ENCODE measurements around the gene MBLAC1. TPM values are rescaled to one million over a fixed set of nuclear protein-coding genes. Genes with fewer than 3 reads are reported as not detected.

MBLAC1 gene
- total RNA-seq, 1 experiment from 2014 or later, result not detected

DNA sequence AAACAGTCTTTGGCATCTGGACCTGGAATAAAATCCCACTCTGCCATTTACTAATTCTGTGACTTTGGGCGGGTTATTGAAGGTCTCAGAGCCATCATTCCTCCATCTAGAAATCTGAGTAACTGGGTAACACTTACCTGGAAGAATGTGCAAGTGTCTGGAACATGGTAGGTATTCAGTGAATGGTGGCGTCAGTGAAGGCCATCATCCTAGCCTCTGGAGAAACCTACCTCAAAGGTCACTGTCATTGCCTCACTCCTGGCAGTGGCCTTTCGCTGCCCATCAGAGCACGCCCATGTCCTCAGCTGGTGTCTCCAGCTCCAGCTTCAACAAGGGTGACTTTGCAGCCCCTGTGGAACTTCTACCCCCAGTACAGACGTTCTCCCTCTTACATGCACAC lies 37.1 kb downstream of the MBLAC1 start:
- DNase-seq, result no peak
- Histone ChIP-seq H3K4me1 (ENCODE audit: low read length) (peaks cover 8% of the 10 kb centered on the region), H3K79me2 (ENCODE audit: low read length) (no peaks in the 10 kb centered on the region), H3K27me3 (ENCODE audit: low read length) (no peaks in the 10 kb centered on the region), H3K27ac (ENCODE audit: low read length) (no peak overlapping the region), H4K20me1 (ENCODE audit: insufficient read depth, low read depth, low read length) (no peaks in the 10 kb centered on the region), H3K9me2 (replicated peaks; ENCODE audit: insufficient read depth, low read length) (no peaks in the 10 kb centered on the region), H3K9me3 (ENCODE audit: low read length) (no peaks in the 10 kb centered on the region), H3K9ac (ENCODE audit: low read length) (no peak overlapping the region), H2AFZ (ENCODE audit: low read length) (no peak overlapping the region), H3K4me2 (ENCODE audit: low read depth, low read length, poor library complexity, severe bottlenecking) (no peak overlapping the region), H3K36me3 (ENCODE audit: insufficient read depth, low read length) (no peaks in the 10 kb centered on the region), H3K4me3 (ENCODE audit: low read length) (no peak overlapping the region)

DNA sequence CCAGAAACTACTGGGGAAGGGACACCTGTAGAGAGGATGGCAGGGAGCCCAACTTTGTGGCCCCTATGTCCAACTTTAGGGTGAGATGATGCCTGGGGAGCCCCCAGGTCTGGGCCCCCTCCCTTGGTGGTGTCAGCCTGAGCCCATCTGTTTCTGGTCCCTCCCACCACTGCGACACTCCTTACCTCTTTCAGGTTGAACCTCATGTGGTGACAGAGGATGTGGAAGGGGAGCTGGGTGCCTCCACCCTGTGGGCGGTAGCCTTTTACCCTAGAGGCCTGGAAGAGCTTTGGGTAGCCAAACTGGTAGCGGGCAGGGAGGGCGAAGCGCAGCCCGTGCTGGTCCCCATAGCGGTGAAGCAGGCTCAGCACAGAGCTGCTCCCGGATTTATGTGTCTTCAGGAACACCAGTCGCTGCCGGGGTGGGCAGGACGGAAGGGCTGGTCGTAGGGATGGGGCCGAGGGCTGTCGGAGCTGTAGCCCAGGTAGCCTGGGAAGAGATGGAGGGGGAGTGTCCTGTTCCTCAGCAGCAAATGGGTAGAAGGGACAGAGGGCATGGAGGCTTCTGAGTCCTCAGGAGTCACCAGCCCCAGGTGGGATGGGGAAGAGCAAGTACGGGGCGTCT lies 39.7 kb downstream of the MBLAC1 start:
- H3K27me3 ChIP-seq (ENCODE audit: low read length), result no peaks in the 10 kb centered on the region
- no peaks in the 10 kb centered on the region for H4K20me1 ChIP-seq (ENCODE audit: insufficient read depth, low read depth, low read length)
- no peaks in the 10 kb centered on the region for H3K9me2 ChIP-seq (replicated peaks; ENCODE audit: insufficient read depth, low read length)
- no peak overlapping the region for H2AFZ ChIP-seq (ENCODE audit: low read length)
- no peak overlapping the region for H3K4me3 ChIP-seq (ENCODE audit: low read length)
- no peak for DNase-seq
- H3K79me2 ChIP-seq (ENCODE audit: low read length), result no peaks in the 10 kb centered on the region
- H3K4me2 ChIP-seq (ENCODE audit: low read depth, low read length, poor library complexity, severe bottlenecking), result no peak overlapping the region
- H3K9ac ChIP-seq (ENCODE audit: low read length), result no peak overlapping the region
- H3K27ac ChIP-seq (ENCODE audit: low read length), result no peak overlapping the region
- no peaks in the 10 kb centered on the region for H3K9me3 ChIP-seq (ENCODE audit: low read length)
- no peaks in the 10 kb centered on the region for H3K36me3 ChIP-seq (ENCODE audit: insufficient read depth, low read length)
- H3K4me1 ChIP-seq (ENCODE audit: low read length), result peaks cover 5% of the 10 kb centered on the region

DNA sequence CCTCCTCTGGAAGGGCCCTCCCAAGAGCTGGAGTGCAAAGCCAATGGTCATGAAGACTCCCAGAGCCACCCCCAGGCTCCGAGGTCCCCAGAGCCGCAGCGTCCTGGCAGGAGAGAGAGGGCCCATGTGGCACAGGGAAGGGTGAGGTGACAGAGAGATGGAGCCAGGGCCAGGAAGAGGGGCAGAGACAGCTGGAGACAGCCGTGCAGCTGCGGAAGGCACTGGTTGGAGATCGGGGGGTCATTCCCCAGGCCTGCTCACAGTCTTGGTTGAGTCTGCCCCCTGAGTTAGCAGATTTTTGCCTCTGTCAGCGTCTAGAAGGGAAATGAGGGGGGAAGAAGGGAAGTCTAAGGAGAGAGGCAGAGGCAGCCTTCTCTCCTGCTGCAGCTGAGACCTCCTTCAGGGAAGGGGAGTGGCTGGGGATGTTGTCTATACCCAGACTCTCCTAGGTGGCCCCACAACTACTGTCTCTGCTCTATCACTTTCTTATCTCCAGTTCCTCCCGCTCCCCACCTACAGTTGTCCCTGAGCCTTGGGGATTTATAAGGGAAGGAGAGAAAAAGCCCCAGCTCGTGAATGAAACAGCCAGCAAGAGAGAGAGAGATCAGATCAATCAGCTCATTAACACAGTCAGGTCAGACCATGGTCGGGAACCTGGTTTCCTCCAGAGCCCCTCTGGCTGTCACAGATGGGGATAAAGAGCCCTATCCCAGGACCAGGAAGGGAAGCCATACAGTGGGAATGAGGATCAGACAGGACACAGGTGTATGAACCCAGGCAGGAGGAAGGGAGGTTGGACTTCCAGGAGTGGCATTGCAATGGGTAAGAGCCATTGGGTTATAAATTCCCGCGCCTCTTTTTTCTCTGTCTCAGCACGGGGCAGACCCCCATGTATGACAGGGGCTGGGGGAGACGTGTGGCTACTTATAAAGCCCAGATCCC lies 40.5 kb downstream of the MBLAC1 start:
- Histone ChIP-seq H3K27me3 (ENCODE audit: low read length) (no peaks in the 10 kb centered on the region), H3K9ac (ENCODE audit: low read length) (no peak overlapping the region), H3K9me3 (ENCODE audit: low read length) (no peaks in the 10 kb centered on the region), H3K4me2 (ENCODE audit: low read depth, low read length, poor library complexity, severe bottlenecking) (no peak overlapping the region), H3K79me2 (ENCODE audit: low read length) (no peaks in the 10 kb centered on the region), H3K27ac (ENCODE audit: low read length) (no peak overlapping the region), H3K36me3 (ENCODE audit: insufficient read depth, low read length) (no peaks in the 10 kb centered on the region), H3K9me2 (replicated peaks; ENCODE audit: insufficient read depth, low read length) (no peaks in the 10 kb centered on the region), H3K4me3 (ENCODE audit: low read length) (no peak overlapping the region), H4K20me1 (ENCODE audit: insufficient read depth, low read depth, low read length) (no peaks in the 10 kb centered on the region), H3K4me1 (ENCODE audit: low read length) (peaks cover 5% of the 10 kb centered on the region), H2AFZ (ENCODE audit: low read length) (no peak overlapping the region)
- no peak for DNase-seq

DNA sequence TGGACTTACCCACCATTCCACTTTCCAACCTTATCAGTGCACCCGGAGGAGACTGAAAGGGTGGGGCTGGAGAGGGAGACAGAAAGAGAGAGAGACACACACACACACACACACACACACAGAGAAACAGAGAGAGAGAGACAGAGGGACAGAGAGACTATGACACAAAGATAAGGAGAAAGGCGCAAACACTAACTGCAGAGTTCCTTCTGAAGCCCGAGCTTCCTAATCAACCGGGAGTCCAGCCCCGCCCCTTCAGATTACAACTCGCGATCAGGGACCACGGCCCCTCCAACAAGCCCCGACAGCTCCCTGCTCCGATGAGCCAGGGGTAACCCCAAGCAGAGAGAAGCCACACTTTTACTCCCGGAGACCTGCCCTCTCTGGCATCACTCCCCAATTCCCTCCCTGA lies 41.2 kb downstream of the MBLAC1 start:
- no peak overlapping the region for H2AFZ ChIP-seq (ENCODE audit: low read length)
- no peaks in the 10 kb centered on the region for H3K36me3 ChIP-seq (ENCODE audit: insufficient read depth, low read length)
- H4K20me1 ChIP-seq (ENCODE audit: insufficient read depth, low read depth, low read length), result no peaks in the 10 kb centered on the region
- no peak overlapping the region for H3K27ac ChIP-seq (ENCODE audit: low read length)
- no peaks in the 10 kb centered on the region for H3K9me2 ChIP-seq (replicated peaks; ENCODE audit: insufficient read depth, low read length)
- no peaks in the 10 kb centered on the region for H3K9me3 ChIP-seq (ENCODE audit: low read length)
- peaks cover 5% of the 10 kb centered on the region for H3K4me1 ChIP-seq (ENCODE audit: low read length)
- H3K4me3 ChIP-seq (ENCODE audit: low read length), result no peak overlapping the region
- no peak overlapping the region for H3K4me2 ChIP-seq (ENCODE audit: low read depth, low read length, poor library complexity, severe bottlenecking)
- no peak for DNase-seq
- H3K9ac ChIP-seq (ENCODE audit: low read length), result no peak overlapping the region
- H3K79me2 ChIP-seq (ENCODE audit: low read length), result no peaks in the 10 kb centered on the region
- H3K27me3 ChIP-seq (ENCODE audit: low read length), result no peaks in the 10 kb centered on the region

DNA sequence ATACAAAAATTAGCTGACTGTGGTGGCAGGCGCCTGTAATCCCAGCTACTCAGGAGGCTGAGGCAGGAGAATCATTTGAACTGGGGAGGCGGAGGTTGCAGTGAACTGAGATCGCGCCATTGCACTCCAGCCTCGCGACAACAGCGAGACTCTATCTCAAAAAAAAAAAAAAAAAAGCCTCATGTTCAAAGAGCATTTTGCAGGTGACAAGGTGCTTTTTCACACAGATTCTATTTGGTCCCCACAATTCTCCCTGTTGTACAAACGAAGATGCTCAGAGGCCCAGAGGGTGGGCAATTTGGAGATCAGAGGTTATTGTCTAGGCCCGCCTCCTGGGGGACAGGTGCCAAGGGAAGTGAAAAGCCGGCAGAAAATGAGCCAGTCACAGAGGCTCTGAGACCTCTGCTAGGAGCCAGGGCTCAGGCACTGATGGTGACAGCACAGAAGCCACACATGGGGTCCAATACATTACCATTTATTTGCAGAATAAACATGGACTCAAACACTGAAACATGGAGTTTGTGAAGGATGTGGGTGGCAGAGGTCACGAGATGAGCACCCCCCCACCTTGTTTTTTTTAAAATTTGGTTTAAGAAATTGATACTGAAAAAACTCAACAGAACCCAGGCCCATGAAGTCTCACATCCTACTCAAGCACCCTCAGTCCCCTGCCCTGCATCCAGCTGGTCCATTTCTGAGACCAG lies 42.5 kb downstream of the MBLAC1 start:
- no peaks in the 10 kb centered on the region for H4K20me1 ChIP-seq (ENCODE audit: insufficient read depth, low read depth, low read length)
- no peak overlapping the region for H3K27ac ChIP-seq (ENCODE audit: low read length)
- no peaks in the 10 kb centered on the region for H3K79me2 ChIP-seq (ENCODE audit: low read length)
- H3K9me2 ChIP-seq (replicated peaks; ENCODE audit: insufficient read depth, low read length), result no peaks in the 10 kb centered on the region
- H2AFZ ChIP-seq (ENCODE audit: low read length), result no peak overlapping the region
- no peaks in the 10 kb centered on the region for H3K36me3 ChIP-seq (ENCODE audit: insufficient read depth, low read length)
- no peak overlapping the region for H3K9ac ChIP-seq (ENCODE audit: low read length)
- no peak overlapping the region for H3K4me2 ChIP-seq (ENCODE audit: low read depth, low read length, poor library complexity, severe bottlenecking)
- no peaks in the 10 kb centered on the region for H3K9me3 ChIP-seq (ENCODE audit: low read length)
- H3K27me3 ChIP-seq (ENCODE audit: low read length), result no peaks in the 10 kb centered on the region
- H3K4me3 ChIP-seq (ENCODE audit: low read length), result no peak overlapping the region
- no peak for DNase-seq
- peaks cover 5% of the 10 kb centered on the region for H3K4me1 ChIP-seq (ENCODE audit: low read length)

DNA sequence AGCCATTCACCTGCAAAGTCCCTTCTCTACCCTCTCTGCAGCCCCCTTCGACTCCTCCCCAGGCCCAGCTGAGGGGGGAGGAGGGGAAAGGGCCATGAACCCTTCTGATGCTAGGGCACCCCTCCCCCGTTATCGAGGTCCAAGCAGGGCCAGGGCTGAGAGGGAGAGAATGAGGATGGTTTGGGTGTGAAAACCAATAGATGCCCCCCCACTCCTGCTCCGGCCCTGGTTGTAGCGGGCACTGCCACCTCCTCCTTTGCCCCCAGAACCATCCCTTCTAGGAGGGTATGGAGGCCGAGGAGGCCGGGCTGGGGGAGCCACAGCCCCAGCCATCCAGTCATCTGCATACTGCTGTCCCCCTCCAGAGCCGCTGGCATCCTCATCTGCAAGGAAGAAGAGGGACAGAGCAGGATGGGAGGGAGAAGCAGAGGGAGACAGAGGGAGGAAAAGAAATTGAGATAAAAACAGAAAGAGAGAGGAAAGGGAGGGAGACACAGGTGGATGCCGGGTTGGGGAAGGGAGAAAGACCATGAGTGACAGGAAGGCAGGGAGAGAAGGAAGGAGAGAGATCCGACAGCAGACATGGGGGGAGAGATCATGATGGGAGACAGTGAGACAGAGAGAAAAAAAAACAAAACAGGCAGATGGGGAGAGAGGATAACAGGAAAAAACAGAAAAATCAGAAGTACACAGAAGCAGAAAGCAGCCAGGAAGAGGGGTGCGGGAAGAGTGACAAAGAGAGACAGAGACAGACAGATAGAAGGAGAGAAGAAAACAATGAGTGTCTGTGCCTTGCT lies 43.5 kb downstream of the MBLAC1 start:
- Histone ChIP-seq H3K4me2 (ENCODE audit: low read depth, low read length, poor library complexity, severe bottlenecking) (no peak overlapping the region), H3K4me1 (ENCODE audit: low read length) (peaks cover 5% of the 10 kb centered on the region)

DNA sequence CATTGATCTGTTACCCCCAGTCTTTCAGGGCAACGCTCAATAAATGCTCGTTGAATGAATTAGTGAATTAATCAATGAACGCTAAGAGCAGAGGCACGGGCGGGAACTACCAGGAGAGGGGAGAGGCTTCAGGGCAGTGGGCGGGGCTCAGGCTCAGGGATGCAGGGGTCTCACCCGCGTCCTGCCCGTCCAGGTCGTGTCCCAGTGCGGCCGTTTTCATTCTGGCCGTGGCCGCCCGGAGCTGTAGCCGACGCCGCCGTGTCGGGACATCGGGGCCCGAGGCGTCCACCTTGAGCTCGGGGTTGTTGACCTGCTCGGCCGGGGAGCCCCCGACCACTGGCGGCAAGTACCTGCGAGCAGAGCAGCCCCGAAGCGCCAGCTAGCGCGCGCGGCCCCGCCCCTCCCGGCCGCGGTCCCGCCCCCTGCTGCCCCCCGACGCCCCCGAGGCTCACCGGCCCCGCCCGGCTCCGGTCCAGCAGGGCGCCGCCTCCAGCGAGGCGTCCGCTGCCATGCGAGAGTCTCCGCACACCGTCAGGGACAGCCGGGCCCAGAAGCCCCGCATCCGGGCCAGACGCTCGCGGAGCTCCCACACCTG lies 44.4 kb downstream of the MBLAC1 start:
- peaks cover 5% of the 10 kb centered on the region for H3K4me1 ChIP-seq (ENCODE audit: low read length)
- no peak overlapping the region for H3K9ac ChIP-seq (ENCODE audit: low read length)
- no peak for DNase-seq
- peak overlapping the region; percentile 40 for H3K4me2 ChIP-seq (ENCODE audit: low read depth, low read length, poor library complexity, severe bottlenecking)
- H2AFZ ChIP-seq (ENCODE audit: low read length), result no peak overlapping the region
- no peak overlapping the region for H3K27ac ChIP-seq (ENCODE audit: low read length)
- H3K4me3 ChIP-seq (ENCODE audit: low read length), result no peak overlapping the region
- no peaks in the 10 kb centered on the region for H3K36me3 ChIP-seq (ENCODE audit: insufficient read depth, low read length)
- no peaks in the 10 kb centered on the region for H3K27me3 ChIP-seq (ENCODE audit: low read length)
- H3K79me2 ChIP-seq (ENCODE audit: low read length), result no peaks in the 10 kb centered on the region
- no peaks in the 10 kb centered on the region for H3K9me2 ChIP-seq (replicated peaks; ENCODE audit: insufficient read depth, low read length)
- H4K20me1 ChIP-seq (ENCODE audit: insufficient read depth, low read depth, low read length), result no peaks in the 10 kb centered on the region
- H3K9me3 ChIP-seq (ENCODE audit: low read length), result no peaks in the 10 kb centered on the region

More for the DNA sequence above, 43.5 kb downstream of the MBLAC1 start:
- Histone ChIP-seq H3K27me3 (ENCODE audit: low read length) (no peaks in the 10 kb centered on the region), H4K20me1 (ENCODE audit: insufficient read depth, low read depth, low read length) (no peaks in the 10 kb centered on the region), H3K9me2 (replicated peaks; ENCODE audit: insufficient read depth, low read length) (no peaks in the 10 kb centered on the region), H3K4me3 (ENCODE audit: low read length) (no peak overlapping the region), H3K79me2 (ENCODE audit: low read length) (no peaks in the 10 kb centered on the region), H3K9ac (ENCODE audit: low read length) (no peak overlapping the region), H3K9me3 (ENCODE audit: low read length) (no peaks in the 10 kb centered on the region), H3K27ac (ENCODE audit: low read length) (no peak overlapping the region), H2AFZ (ENCODE audit: low read length) (no peak overlapping the region), H3K36me3 (ENCODE audit: insufficient read depth, low read length) (no peaks in the 10 kb centered on the region)
- DNase-seq, result no peak
